Keratinocyte (primary cell): ENCODE data around the gene ABCC11.

Experiments
- CTCF ChIP-seq, 3 experiments: IDR thresholded peaks in 1 of 3; conservative IDR thresholded peaks in 1 of 3; optimal IDR thresholded peaks in 1 of 3; 2 replicates in 2 of 3; 3 replicates in 1 of 3; pipeline versions ENCODE3 to v1.5.1; 2011; ENCODE audit warnings: low read length in 3 of 3, mild to moderate bottlenecking in 3 of 3, moderate library complexity in 2 of 3, control low read depth in 1 of 3, inconsistent platforms in 1 of 3; ENCODE audit not compliant: insufficient read depth in 2 of 3; ENCODE audit errors: extremely low read depth in 1 of 3
- EZH2 ChIP-seq: IDR thresholded peaks from one replicate; pipeline ENCODE4 v1.6.1; 2012; ENCODE audit warnings: inconsistent platforms, mild to moderate bottlenecking, low read length, moderate library complexity

DNA sequence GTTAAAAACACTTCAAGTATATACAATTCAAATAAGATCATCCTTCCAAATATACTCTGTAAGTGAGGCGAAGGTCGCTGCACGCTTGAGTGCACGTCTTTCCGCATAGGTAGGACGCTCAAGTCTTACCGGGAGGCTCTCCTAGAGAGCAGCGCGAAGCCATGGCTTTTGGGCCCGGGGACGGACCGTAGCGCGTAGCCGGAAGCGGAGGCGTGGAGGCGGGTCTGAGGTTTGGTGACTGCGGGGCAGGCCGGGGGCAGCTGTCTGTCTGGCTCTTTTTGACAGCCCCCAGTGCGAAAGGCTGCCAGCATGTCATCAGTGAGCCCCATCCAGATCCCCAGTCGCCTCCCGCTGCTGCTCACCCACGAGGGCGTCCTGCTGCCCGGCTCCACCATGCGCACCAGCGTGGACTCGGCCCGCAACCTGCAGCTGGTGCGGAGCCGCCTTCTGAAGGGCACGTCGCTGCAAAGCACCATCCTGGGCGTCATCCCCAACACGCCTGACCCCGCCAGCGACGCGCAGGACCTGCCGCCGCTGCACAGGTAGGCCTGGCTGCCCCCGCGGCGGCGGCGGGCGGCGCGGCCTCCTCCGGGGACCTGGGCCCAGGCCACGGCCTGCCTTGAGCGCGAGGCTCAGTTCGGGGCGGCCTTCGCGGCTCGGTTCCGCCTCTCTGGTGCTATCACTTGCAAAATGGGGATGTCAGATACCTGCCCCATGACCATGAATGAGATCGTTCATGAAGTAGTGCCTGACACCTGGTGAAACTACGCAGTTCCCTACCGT, 3.1 kb downstream of the ABCC11 start, which contains the start of gene LONP2:
- TF ChIP-seq CTCF (optimal IDR thresholded peaks at IDR 0.05 in 1 of 3, IDR thresholded peaks at IDR 0.05 in 1 of 3, conservative IDR thresholded peaks at IDR 0.05 in 1 of 3; ENCODE audit: extremely low read depth in 1 of 3, insufficient read depth in 2 of 3, low read length in 3 of 3) (no peak), EZH2 (no peak)
